ENCODE measurements around the gene ZNF397.

ZNF397 gene

GRCh38 chr18:35231052-35231451 is 9.8 kb upstream of the ZNF397 start:
- Mint-ChIP-seq H3K36me3 (no peaks in the 10 kb centered on the region), H3K27me3 (no peaks in the 10 kb centered on the region), H3K4me1 (ENCODE audit: low read depth) (peaks cover 3% of the 10 kb centered on the region), H3K4me3 (peak overlapping the region; percentile 24), H3K9me3 (ENCODE audit: low read depth) (no peaks in the 10 kb centered on the region), H3K27ac (no peak overlapping the region)

DNA sequence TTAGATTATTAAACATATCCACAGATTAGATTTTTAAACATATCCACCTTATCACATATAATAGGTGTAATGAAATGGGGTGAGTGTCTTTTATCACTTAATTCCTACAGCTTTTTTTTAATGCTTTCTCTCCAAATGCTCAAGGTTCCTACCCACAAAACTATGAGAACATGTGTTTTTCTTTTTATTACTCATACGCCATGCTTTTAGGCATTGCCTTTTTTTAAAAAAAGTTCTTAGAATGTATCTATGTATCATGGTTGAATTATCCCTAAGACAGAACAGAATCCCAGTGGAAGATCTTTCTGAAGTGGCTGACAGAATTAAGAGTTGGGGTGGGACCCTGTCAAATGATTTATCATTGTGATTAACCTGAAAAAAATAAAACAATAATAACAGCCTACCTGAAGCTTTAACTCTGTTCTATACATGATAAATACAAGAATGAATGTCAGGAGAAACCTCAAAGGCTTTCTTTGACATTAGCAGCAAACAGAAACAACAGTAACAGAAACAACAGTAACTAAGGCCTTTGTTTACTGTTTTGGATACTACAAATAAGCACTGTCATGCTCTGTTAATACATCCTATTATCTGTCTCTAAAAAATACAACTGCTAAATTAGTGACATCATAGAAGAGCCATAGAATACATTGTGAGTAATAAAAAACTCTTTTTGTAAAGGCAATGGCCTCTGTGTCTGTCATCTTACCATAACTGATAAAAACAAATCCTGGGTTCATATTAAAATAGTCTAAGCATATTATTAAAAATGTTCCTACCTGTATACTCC is 4.1 kb upstream of the ZNF397 start:
- no peak overlapping the region for H3K4me3 Mint-ChIP-seq
- H3K4me1 Mint-ChIP-seq (ENCODE audit: low read depth) = peaks cover 5% of the 10 kb centered on the region
- no peak overlapping the region for H3K27ac Mint-ChIP-seq
- H3K36me3 Mint-ChIP-seq = no peaks in the 10 kb centered on the region
- no peaks in the 10 kb centered on the region for H3K27me3 Mint-ChIP-seq
- H3K9me3 Mint-ChIP-seq (ENCODE audit: low read depth) = no peaks in the 10 kb centered on the region

- H3K9me3 Mint-ChIP-seq (ENCODE audit: low read depth) = peaks cover 1% of the 10 kb centered on the region
- H3K27me3 Mint-ChIP-seq = no peaks in the 10 kb centered on the region
- H3K4me3 Mint-ChIP-seq = peak overlapping the region; percentile 42
- H3K4me1 Mint-ChIP-seq (ENCODE audit: low read depth) = peaks cover 26% of the 10 kb centered on the region
- H3K36me3 Mint-ChIP-seq = peaks cover 10% of the 10 kb centered on the region
- H3K27ac Mint-ChIP-seq = no peak overlapping the region
These were observed 1.5 kb upstream of the ZNF397 start for GRCh38 chr18:35239314-35239713.

- peaks cover 33% of the 10 kb centered on the region for H3K4me1 Mint-ChIP-seq (ENCODE audit: low read depth)
- H3K27ac Mint-ChIP-seq = peak overlapping the region; percentile 98
- H3K36me3 Mint-ChIP-seq = peaks cover 30% of the 10 kb centered on the region
- no peaks in the 10 kb centered on the region for H3K27me3 Mint-ChIP-seq
- H3K4me3 Mint-ChIP-seq = peak overlapping the region; percentile 95
- H3K9me3 Mint-ChIP-seq (ENCODE audit: low read depth) = peaks cover 19% of the 10 kb centered on the region
These were observed 592 bp downstream of the ZNF397 start for GRCh38 chr18:35241448-35241804.

GRCh38 chr18:35242426-35242825 is 1.6 kb downstream of the ZNF397 start:
- Mint-ChIP-seq H3K9me3 (ENCODE audit: low read depth) (peaks cover 19% of the 10 kb centered on the region), H3K4me1 (ENCODE audit: low read depth) (peaks cover 35% of the 10 kb centered on the region), H3K27me3 (no peaks in the 10 kb centered on the region), H3K27ac (peak overlapping the region; percentile 46), H3K36me3 (peaks cover 39% of the 10 kb centered on the region), H3K4me3 (peak overlapping the region; percentile 95)

- H3K36me3 Mint-ChIP-seq = peaks cover 44% of the 10 kb centered on the region
- H3K9me3 Mint-ChIP-seq (ENCODE audit: low read depth) = peaks cover 19% of the 10 kb centered on the region
- H3K27me3 Mint-ChIP-seq = no peaks in the 10 kb centered on the region
- peak overlapping the region; percentile 33 for H3K4me3 Mint-ChIP-seq
- no peak overlapping the region for H3K27ac Mint-ChIP-seq
- peaks cover 35% of the 10 kb centered on the region for H3K4me1 Mint-ChIP-seq (ENCODE audit: low read depth)
These were observed 3.8 kb downstream of the ZNF397 start for GRCh38 chr18:35244671-35245070.

GRCh38 chr18:35245719-35246317 is 5.0 kb downstream of the ZNF397 start:
- Mint-ChIP-seq H3K27ac (no peak overlapping the region), H3K27me3 (no peaks in the 10 kb centered on the region), H3K9me3 (ENCODE audit: low read depth) (peaks cover 19% of the 10 kb centered on the region), H3K4me1 (ENCODE audit: low read depth) (peaks cover 30% of the 10 kb centered on the region), H3K36me3 (peaks cover 56% of the 10 kb centered on the region), H3K4me3 (no peak overlapping the region)

DNA sequence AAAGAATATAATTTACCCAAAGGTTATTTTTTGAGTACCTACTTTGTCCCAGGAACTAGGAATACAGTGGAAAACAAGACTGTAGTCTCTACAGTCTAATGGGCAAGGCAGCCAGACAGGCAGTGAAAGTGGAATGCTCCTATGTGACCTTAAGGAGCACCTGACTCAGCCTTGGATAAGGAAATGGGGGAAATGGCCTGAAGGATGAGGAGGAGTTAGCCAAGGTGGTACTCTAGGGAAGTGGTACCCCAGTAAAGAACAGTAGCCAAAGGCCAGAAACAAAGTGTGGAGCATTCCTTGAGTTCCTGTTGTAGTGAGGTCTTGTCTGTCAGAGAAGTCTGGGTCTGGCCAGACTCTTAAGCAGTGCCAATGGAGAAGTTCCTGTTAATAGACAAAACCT is 6.0 kb downstream of the ZNF397 start:
- H3K36me3 Mint-ChIP-seq = peaks cover 61% of the 10 kb centered on the region
- peaks cover 19% of the 10 kb centered on the region for H3K9me3 Mint-ChIP-seq (ENCODE audit: low read depth)
- peaks cover 30% of the 10 kb centered on the region for H3K4me1 Mint-ChIP-seq (ENCODE audit: low read depth)
- no peak overlapping the region for H3K4me3 Mint-ChIP-seq
- H3K27ac Mint-ChIP-seq = peak overlapping the region; percentile 41
- no peaks in the 10 kb centered on the region for H3K27me3 Mint-ChIP-seq

DNA sequence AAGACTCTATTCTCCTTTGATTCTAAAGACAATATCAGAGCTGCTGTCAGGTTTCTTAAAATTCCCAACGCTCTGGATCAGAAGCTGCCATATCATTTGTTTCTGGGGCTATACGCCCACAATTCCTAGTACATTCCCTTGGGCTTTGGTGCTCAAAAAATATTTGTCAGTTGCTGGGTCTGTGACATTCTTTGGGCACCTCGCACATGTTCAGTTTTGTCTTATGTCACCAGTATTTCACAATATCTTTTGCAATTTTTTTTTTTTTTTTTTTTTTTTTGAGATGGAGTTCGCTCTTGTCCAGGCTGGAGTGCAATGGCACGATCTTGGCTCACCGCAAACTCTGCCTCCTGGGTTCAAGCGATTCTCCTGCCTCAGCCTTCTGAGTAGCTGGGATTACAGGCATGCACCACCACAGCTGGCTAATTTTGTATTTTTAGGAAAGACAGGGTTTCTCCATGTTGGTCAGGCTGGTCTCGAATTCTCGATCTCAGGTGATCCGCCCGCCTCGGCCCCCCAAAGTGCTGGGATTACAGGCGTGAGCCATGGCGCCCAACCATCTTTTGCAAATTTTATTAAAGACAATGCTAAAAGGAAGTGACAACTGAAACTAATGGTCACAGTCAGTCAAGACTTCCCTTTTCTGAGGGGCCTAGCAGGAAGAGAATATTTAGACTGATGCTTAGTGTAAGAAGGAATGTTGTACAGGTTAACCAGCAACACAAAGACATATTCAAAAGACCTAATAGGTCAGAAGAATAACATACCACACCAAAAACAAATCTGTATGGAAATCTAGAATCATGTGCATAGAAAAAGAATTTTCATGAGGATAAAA is 6.8 kb downstream of the ZNF397 start:
- Mint-ChIP-seq H3K27ac (no peak overlapping the region), H3K4me3 (no peak overlapping the region), H3K9me3 (ENCODE audit: low read depth) (peaks cover 22% of the 10 kb centered on the region), H3K27me3 (no peaks in the 10 kb centered on the region), H3K36me3 (peaks cover 69% of the 10 kb centered on the region), H3K4me1 (ENCODE audit: low read depth) (peaks cover 22% of the 10 kb centered on the region)

GRCh38 chr18:35248429-35248828 is 7.6 kb downstream of the ZNF397 start:
- H3K4me3 Mint-ChIP-seq = no peak overlapping the region
- H3K27ac Mint-ChIP-seq = no peak overlapping the region
- no peaks in the 10 kb centered on the region for H3K27me3 Mint-ChIP-seq
- peaks cover 28% of the 10 kb centered on the region for H3K9me3 Mint-ChIP-seq (ENCODE audit: low read depth)
- H3K4me1 Mint-ChIP-seq (ENCODE audit: low read depth) = peaks cover 18% of the 10 kb centered on the region
- H3K36me3 Mint-ChIP-seq = peaks cover 73% of the 10 kb centered on the region

DNA sequence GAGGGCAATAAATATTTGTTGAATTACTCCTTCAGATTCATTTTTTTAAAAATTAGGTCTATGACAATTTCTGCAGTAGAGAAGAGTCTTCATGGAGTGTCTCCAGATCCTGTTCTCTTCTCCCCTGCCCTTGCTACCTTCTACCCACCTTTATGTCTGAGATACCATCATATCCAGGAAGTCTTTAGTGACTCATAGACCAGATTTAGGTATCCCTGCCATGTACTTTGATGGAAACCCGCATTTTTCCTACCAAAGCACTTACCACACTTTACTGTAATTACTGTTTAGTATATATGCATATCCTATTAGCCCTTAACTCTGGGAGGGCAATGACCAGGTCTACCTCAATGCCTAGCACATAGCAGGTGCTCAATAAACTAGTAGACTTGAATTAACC is 11.6 kb downstream of the ZNF397 start:
- Mint-ChIP-seq H3K4me1 (ENCODE audit: low read depth) (no peaks in the 10 kb centered on the region), H3K27ac (no peak overlapping the region), H3K4me3 (no peak overlapping the region), H3K27me3 (no peaks in the 10 kb centered on the region), H3K36me3 (peaks cover 56% of the 10 kb centered on the region), H3K9me3 (ENCODE audit: low read depth) (peaks cover 22% of the 10 kb centered on the region)

- no peaks in the 10 kb centered on the region for H3K4me1 Mint-ChIP-seq (ENCODE audit: low read depth)
- peaks cover 56% of the 10 kb centered on the region for H3K36me3 Mint-ChIP-seq
- H3K4me3 Mint-ChIP-seq = no peak overlapping the region
- no peaks in the 10 kb centered on the region for H3K27me3 Mint-ChIP-seq
- H3K27ac Mint-ChIP-seq = no peak overlapping the region
- peaks cover 22% of the 10 kb centered on the region for H3K9me3 Mint-ChIP-seq (ENCODE audit: low read depth)
These were observed 12.9 kb downstream of the ZNF397 start for GRCh38 chr18:35253655-35254287.

GRCh38 chr18:35256947-35257346 is 16.1 kb downstream of the ZNF397 start:
- Mint-ChIP-seq H3K9me3 (ENCODE audit: low read depth) (peaks cover 22% of the 10 kb centered on the region), H3K27me3 (no peaks in the 10 kb centered on the region), H3K27ac (no peak overlapping the region), H3K4me1 (ENCODE audit: low read depth) (no peaks in the 10 kb centered on the region), H3K4me3 (no peak overlapping the region), H3K36me3 (peaks cover 42% of the 10 kb centered on the region)

DNA sequence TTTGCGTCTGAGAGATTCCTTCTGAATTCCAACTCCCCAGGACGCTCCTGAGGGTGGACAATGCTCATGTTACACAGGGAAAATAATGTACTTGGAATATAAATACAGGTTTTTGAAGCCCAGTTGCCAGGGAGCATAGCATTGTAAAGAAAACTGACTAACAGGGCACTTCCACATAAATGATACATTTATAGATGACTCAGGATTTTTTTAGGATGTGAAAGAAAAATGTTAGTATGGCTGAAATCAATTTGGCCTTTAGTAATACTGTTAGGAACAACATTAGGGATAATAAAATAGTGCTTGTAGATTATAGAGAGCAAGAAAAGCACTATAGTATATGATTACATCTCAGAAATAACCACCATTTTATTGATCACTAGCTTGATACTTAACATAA is 23.6 kb downstream of the ZNF397 start:
- H3K27me3 Mint-ChIP-seq = no peaks in the 10 kb centered on the region

More for the DNA sequence above, 23.6 kb downstream of the ZNF397 start:
- H3K27ac Mint-ChIP-seq = no peak overlapping the region
- H3K36me3 Mint-ChIP-seq = peaks cover 11% of the 10 kb centered on the region
- H3K4me3 Mint-ChIP-seq = no peak overlapping the region
- H3K4me1 Mint-ChIP-seq (ENCODE audit: low read depth) = peaks cover 26% of the 10 kb centered on the region
- peaks cover 12% of the 10 kb centered on the region for H3K9me3 Mint-ChIP-seq (ENCODE audit: low read depth)

All from activated naive CD8-positive, alpha-beta T cell (primary cell).